HCT116 (cell line): ENCODE data around the gene RIPK3.

Source experiments
- EZH2 ChIP-seq: fragments of 200-600 bp; sonication (generic); IDR thresholded peaks from 2 replicates; pipeline ENCODE4 v1.6.1; 2017; ENCODE audit warnings: antibody characterized with exemption, mixed run types
- FOSL1 ChIP-seq: IDR thresholded peaks from 2 replicates; pipeline ENCODE4 v1.6.1; 2012; ENCODE audit warnings: low read depth
- MAX ChIP-seq: IDR thresholded peaks from 2 replicates; pipeline ENCODE4 v1.6.1; 2012
- POLR2A ChIP-seq: IDR thresholded peaks from 2 replicates; pipeline ENCODE4 v1.7.0; 2011; ENCODE audit warnings: borderline replicate concordance; ENCODE audit not compliant: insufficient read depth, insufficient read length; ENCODE audit errors: extremely low read depth
- POLR2AphosphoS5 ChIP-seq: IDR thresholded peaks from 2 replicates; pipeline ENCODE4 v1.6.1; 2011; ENCODE audit warnings: mild to moderate bottlenecking, low read depth, low read length, moderate library complexity
- RAD21 ChIP-seq: IDR thresholded peaks from 2 replicates; pipeline ENCODE4 v1.6.1; 2012; ENCODE audit warnings: low read depth, mild to moderate bottlenecking
- SIN3A ChIP-seq: IDR thresholded peaks from 2 replicates; pipeline ENCODE4 v1.6.1; 2012; ENCODE audit warnings: low read depth
- SRF ChIP-seq: IDR thresholded peaks from 2 replicates; pipeline ENCODE4 v1.6.1; 2012; ENCODE audit warnings: low read depth
- ZBTB33 ChIP-seq: IDR thresholded peaks from 2 replicates; pipeline ENCODE4 v1.6.1; 2011; ENCODE audit warnings: mild to moderate bottlenecking, low read length, moderate library complexity; ENCODE audit not compliant: insufficient replicate concordance; ENCODE audit errors: extremely low read depth
- ZFX ChIP-seq: fragments of 450-650 bp; IDR thresholded peaks from 2 replicates; pipeline ENCODE4 v1.6.1; 2017
- TF ChIP-seq, protein P1 (sequence below), 3 experiments: fragments of 200-600 bp in 1 of 3; sonication (generic) in 1 of 3; IDR thresholded peaks in 2 of 3; conservative IDR thresholded peaks in 1 of 3; 2 replicates each; pipeline ENCODE4 v1.5.1; 2012 to 2017; ENCODE audit warnings: low read depth in 2 of 3, low read length in 2 of 3, antibody characterized with exemption in 1 of 3, borderline replicate concordance in 1 of 3, control low read depth in 1 of 3, mild to moderate bottlenecking in 1 of 3, mixed read lengths in 1 of 3, mixed run types in 1 of 3, moderate library complexity in 1 of 3; ENCODE audit not compliant: insufficient read depth in 1 of 3
- TF ChIP-seq, protein P2 (sequence below): IDR thresholded peaks from 2 replicates; pipeline ENCODE4 v1.6.1; 2012
- TF ChIP-seq, protein P3 (sequence below): IDR thresholded peaks from 2 replicates; pipeline ENCODE4 v1.6.1; 2012; ENCODE audit warnings: low read depth

DNA sequence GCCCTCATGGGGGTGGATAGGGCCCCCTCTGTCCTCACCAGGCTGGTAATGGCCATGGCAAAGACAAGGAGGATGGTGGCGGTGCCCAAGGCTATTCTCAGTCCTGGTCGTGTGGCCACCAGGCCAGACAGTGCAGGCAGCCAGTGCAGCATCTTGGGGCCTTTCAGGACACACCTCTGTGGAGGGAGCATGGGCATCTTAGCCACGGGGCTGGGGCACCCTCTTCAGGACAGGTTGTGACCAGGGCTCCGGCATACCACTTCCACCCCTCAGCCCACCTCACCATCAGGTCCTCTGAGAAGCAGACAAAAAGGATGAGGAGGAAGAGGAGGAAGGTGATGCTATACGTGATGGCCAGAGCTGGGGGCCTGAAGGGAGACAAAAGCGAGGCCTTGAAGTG lies 15.8 kb downstream of the RIPK3 start:
- no peak for TF ChIP-seq FOSL1
- no peak for TF ChIP-seq EZH2
- TF ChIP-seq, protein P1, sequence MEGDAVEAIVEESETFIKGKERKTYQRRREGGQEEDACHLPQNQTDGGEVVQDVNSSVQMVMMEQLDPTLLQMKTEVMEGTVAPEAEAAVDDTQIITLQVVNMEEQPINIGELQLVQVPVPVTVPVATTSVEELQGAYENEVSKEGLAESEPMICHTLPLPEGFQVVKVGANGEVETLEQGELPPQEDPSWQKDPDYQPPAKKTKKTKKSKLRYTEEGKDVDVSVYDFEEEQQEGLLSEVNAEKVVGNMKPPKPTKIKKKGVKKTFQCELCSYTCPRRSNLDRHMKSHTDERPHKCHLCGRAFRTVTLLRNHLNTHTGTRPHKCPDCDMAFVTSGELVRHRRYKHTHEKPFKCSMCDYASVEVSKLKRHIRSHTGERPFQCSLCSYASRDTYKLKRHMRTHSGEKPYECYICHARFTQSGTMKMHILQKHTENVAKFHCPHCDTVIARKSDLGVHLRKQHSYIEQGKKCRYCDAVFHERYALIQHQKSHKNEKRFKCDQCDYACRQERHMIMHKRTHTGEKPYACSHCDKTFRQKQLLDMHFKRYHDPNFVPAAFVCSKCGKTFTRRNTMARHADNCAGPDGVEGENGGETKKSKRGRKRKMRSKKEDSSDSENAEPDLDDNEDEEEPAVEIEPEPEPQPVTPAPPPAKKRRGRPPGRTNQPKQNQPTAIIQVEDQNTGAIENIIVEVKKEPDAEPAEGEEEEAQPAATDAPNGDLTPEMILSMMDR (IDR thresholded peaks at IDR 0.05 in 2 of 3, conservative IDR thresholded peaks at IDR 0.05 in 1 of 3; ENCODE audit: borderline replicate concordance in 1 of 3, insufficient read depth in 1 of 3, low read depth in 2 of 3, low read length in 2 of 3), result no peak
- TF ChIP-seq, protein P2, sequence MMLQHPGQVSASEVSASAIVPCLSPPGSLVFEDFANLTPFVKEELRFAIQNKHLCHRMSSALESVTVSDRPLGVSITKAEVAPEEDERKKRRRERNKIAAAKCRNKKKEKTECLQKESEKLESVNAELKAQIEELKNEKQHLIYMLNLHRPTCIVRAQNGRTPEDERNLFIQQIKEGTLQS, result no peak
- no peak for TF ChIP-seq POLR2A
- TF ChIP-seq POLR2AphosphoS5, result no peak
- TF ChIP-seq SIN3A, result no peak
- TF ChIP-seq SRF, result no peak
- no peak for TF ChIP-seq ZFX
- TF ChIP-seq, protein P3, sequence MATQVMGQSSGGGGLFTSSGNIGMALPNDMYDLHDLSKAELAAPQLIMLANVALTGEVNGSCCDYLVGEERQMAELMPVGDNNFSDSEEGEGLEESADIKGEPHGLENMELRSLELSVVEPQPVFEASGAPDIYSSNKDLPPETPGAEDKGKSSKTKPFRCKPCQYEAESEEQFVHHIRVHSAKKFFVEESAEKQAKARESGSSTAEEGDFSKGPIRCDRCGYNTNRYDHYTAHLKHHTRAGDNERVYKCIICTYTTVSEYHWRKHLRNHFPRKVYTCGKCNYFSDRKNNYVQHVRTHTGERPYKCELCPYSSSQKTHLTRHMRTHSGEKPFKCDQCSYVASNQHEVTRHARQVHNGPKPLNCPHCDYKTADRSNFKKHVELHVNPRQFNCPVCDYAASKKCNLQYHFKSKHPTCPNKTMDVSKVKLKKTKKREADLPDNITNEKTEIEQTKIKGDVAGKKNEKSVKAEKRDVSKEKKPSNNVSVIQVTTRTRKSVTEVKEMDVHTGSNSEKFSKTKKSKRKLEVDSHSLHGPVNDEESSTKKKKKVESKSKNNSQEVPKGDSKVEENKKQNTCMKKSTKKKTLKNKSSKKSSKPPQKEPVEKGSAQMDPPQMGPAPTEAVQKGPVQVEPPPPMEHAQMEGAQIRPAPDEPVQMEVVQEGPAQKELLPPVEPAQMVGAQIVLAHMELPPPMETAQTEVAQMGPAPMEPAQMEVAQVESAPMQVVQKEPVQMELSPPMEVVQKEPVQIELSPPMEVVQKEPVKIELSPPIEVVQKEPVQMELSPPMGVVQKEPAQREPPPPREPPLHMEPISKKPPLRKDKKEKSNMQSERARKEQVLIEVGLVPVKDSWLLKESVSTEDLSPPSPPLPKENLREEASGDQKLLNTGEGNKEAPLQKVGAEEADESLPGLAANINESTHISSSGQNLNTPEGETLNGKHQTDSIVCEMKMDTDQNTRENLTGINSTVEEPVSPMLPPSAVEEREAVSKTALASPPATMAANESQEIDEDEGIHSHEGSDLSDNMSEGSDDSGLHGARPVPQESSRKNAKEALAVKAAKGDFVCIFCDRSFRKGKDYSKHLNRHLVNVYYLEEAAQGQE, result no peak
- TF ChIP-seq RAD21, result no peak
- TF ChIP-seq MAX, result no peak
- no peak for TF ChIP-seq ZBTB33
